ENCODE results near the gene MAGI3. TPM values are rescaled to one million over a fixed set of nuclear protein-coding genes. Genes with fewer than 3 reads are reported as not detected.

The MAGI3 gene
- total RNA-seq, 2 experiments from 2014 or later: 4.7 to 7.8 TPM

GRCh38 chr1:113692824-113693431 is 302.6 kb downstream of the MAGI3 start:
- H3K79me2 ChIP-seq (ENCODE audit: insufficient read depth, low read depth, low read length): no peaks in the 10 kb centered on the region
- no peak overlapping the region for H3K4me3 ChIP-seq (ENCODE audit: low read depth, low read length, poor library complexity, severe bottlenecking)
- DNase-seq (ENCODE audit: low spot score): no peak
- no peaks in the 10 kb centered on the region for H3K36me3 ChIP-seq (ENCODE audit: insufficient read depth, low read length)
- CTCF ChIA-PET (ENCODE audit: unreplicated experiment): no interaction called here
- intact Hi-C loops (cut with micrococcal nuclease; ENCODE audit: unreplicated experiment): no loop called here
- H4K20me1 ChIP-seq (ENCODE audit: insufficient read depth, low read length): no peaks in the 10 kb centered on the region
- POLR2A ChIA-PET: interaction anchor here (0.6 kb wide), 1 partner anchor 668 kb away, joined by 4 read pairs; no protein-coding TSS in a partner anchor
- no TSS peak for BruUV-seq (replicated peaks)
- no peak overlapping the region for H2AFZ ChIP-seq (ENCODE audit: low read length)
- no peak overlapping the region for H3K4me2 ChIP-seq (ENCODE audit: low read length)
- H3K9me2 ChIP-seq (ENCODE audit: insufficient read depth, low read length): no peaks in the 10 kb centered on the region
- peaks cover 18% of the 10 kb centered on the region for H3K9me3 ChIP-seq (ENCODE audit: low read length)
- TF ChIP-seq CTCF (conservative IDR thresholded peaks at IDR 0.05; ENCODE audit: low read length): no peak
- TF ChIP-seq EZH2phosphoT487 (IDR thresholded peaks at IDR 0.05; ENCODE audit: borderline replicate concordance, low read depth, low read length): no peak
- no peaks in the 10 kb centered on the region for H3K4me1 ChIP-seq (ENCODE audit: insufficient read depth, low read length, poor library complexity, severe bottlenecking)
- no peak overlapping the region for H3K27ac ChIP-seq (ENCODE audit: low read depth, low read length, poor library complexity, severe bottlenecking)

- ChIA-PET POLR2A (no interaction called here), CTCF (ENCODE audit: unreplicated experiment) (no interaction called here)
These were observed 304.6 kb downstream of the MAGI3 start for GRCh38 chr1:113694910-113695309.

More at GRCh38 chr1:113694910-113695309, 304.6 kb downstream of the MAGI3 start:
- Histone ChIP-seq H3K36me3 (ENCODE audit: insufficient read depth, low read length) (no peaks in the 10 kb centered on the region), H3K4me2 (ENCODE audit: low read length) (no peak overlapping the region), H3K79me2 (ENCODE audit: insufficient read depth, low read depth, low read length) (no peaks in the 10 kb centered on the region), H2AFZ (ENCODE audit: low read length) (no peak overlapping the region), H3K4me1 (ENCODE audit: insufficient read depth, low read length, poor library complexity, severe bottlenecking) (no peaks in the 10 kb centered on the region), H3K9me2 (ENCODE audit: insufficient read depth, low read length) (no peaks in the 10 kb centered on the region), H4K20me1 (ENCODE audit: insufficient read depth, low read length) (no peaks in the 10 kb centered on the region), H3K9me3 (ENCODE audit: low read length) (peaks cover 18% of the 10 kb centered on the region), H3K27ac (ENCODE audit: low read depth, low read length, poor library complexity, severe bottlenecking) (no peak overlapping the region), H3K4me3 (ENCODE audit: low read depth, low read length, poor library complexity, severe bottlenecking) (no peak overlapping the region)
- intact Hi-C loops (cut with micrococcal nuclease; ENCODE audit: unreplicated experiment): no loop called here
- TF ChIP-seq EZH2phosphoT487 (IDR thresholded peaks at IDR 0.05; ENCODE audit: borderline replicate concordance, low read depth, low read length): no peak
- no peak for TF ChIP-seq CTCF (conservative IDR thresholded peaks at IDR 0.05; ENCODE audit: low read length)
- no peak for DNase-seq (ENCODE audit: low spot score)
- no TSS peak for BruUV-seq (replicated peaks)

All from OCI-LY7 (cell line).